GM21423 (cell line): ENCODE measurements around the gene PDCD11.
"Not testable (repeated sequence)": the region's sequence is repeated elsewhere in the genome, so short reads cannot be mapped to it uniquely, and the experiment has no call there.

Experiments
- ATAC-seq: cut with Tn5 transposase; IDR thresholded peaks from one replicate; pipeline ENCODE4 v1.9.1; 2021; ENCODE audit warnings: mild to moderate bottlenecking, moderate library complexity; ENCODE audit not compliant: unreplicated experiment

PDCD11 gene

GRCh38 chr10:103415581-103415980 is 19.2 kb downstream of the PDCD11 start:
- no peak for ATAC-seq

- ATAC-seq = no peak
Measured at GRCh38 chr10:103416436-103417147, 20.2 kb downstream of the PDCD11 start.

GRCh38 chr10:103417148-103417469 is 20.7 kb downstream of the PDCD11 start:
- not testable (repeated sequence) for ATAC-seq

DNA sequence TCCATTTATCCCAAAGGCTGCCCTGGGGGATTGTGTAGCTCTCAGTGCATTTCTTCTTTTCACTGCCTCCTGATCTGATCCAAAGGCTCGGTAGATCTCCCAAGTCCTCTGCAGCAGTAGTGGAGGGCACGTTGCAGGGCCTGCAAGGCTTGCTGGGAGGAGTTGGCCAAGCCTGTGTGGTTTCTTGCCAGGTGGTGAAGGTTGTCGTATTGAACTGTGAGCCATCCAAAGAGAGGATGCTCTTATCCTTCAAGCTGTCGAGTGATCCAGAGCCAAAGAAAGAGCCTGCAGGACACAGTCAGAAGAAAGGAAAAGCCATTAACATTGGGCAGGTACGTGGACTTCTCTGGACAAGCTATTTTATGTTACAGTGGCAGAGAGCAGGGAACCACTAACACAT is 21.2 kb downstream of the PDCD11 start:
- no peak for ATAC-seq

GRCh38 chr10:103419101-103419500 is 22.7 kb downstream of the PDCD11 start:
- no peak for ATAC-seq

DNA sequence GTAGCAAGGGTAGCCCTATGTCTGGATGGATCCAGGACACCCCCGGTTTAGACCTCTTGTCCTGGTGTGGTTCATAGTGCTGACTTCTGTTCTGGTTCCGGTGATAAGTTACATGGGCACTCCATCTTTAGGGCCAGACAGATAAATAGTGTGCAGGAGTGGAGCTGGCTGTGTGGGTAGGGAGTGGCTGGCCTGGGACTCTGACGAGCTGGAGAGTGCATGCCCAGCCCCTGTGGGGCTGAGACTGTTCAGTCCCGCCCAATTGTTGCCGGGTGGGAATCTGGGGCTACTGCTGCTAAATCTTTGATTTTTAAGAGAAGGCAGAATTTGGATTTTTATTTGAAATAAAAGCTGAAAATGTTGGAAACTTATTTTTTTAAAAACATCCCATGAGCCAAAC is 27.3 kb downstream of the PDCD11 start:
- no peak for ATAC-seq

GRCh38 chr10:103427866-103428265 is 31.4 kb downstream of the PDCD11 start:
- ATAC-seq = no peak

DNA sequence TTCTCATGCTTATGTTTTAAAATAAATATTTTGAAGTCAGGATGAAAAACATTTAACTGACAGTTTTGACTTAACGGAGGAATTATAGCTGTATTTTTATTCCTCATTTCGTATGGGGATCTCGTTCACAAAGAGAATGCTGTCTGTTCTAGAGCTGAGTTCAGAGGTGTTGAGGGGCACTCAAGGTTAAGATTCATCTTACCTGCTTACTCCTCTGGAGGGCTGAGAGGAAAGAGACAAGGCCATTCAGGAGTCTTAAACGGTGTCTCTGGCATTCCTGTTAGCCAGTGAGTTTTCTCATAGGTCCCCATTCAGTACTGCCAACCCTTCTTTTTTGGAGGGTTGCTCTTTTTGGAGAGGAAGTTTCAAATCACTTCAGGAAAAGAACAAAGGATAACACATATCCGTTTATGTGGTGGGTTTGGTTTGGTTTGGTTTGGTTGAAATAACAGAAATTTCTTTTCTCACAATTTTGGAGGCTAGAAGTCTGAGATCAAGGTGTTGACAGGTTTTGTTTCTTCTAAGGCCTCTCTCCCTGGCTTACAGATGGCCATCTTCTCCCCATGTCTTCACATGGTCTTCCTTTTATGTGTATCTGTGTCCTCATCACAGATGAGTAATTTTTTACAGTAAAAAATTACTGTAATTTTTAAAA is 32.7 kb downstream of the PDCD11 start:
- ATAC-seq = no peak

GRCh38 chr10:103429647-103430046 is 33.2 kb downstream of the PDCD11 start:
- ATAC-seq = no peak

DNA sequence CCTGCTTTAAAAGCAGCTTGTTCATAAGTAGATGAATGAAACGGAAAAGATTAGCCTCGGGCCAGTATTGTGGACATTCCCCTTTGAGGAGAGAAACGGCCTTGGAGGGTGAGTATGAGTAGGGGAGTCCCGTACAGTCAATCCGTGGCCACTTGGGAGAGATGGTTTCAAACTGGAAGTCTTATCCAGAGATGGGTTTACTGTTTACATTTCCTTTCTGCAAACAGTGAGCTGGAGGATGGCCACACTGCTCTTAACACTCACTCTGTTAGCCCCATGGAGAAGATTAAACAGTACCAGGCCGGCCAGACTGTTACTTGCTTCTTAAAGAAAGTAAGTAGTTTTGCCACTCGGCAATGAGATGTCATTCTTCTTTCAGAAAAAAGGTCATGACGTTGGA is 35.5 kb downstream of the PDCD11 start:
- ATAC-seq = no peak

- no peak for ATAC-seq
Measured at GRCh38 chr10:103433858-103434257, 37.4 kb downstream of the PDCD11 start.

DNA sequence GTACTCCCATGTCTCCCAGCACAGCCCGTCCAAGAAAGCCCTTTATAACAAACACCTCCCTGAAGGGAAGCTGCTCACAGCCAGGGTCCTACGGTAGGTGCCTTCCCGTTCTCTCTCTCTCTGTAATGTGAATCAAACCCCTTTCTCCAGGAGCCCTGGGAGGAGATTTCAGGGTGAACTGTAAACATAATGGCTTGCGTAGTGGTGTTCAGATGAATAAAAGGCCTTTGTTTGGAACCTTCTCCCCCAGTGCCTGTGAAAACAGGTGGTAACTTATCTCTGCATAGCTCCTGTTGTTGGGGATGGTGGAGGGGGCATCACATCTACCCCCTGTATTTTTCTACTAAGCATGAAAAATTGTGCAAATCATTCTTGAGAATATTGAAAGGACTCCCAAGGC is 43.4 kb downstream of the PDCD11 start:
- no peak for ATAC-seq

GRCh38 chr10:103440416-103440815 is 44.0 kb downstream of the PDCD11 start:
- no peak for ATAC-seq

DNA sequence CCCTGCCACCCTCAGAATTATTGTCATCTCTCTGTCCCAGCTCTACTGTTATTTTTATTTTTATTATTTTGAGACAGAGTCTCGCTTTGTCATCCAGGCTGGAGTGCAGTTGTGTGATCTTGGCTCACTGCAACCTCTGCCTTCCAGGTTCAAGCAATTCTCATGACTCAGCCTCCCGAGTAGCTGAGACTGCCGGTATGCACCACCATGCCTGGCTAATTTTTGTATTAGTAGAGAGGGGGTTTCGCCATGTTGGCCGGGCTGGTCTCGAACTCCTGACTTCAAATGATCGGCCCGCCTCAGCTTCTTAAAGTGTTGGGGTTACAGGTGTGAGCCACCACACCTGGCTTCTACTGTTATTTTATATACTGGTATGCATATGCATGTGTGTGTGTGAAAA is 44.8 kb downstream of the PDCD11 start:
- no peak for ATAC-seq

- no peak for ATAC-seq
Measured at GRCh38 chr10:103441611-103442010, 45.2 kb downstream of the PDCD11 start.

- ATAC-seq = no peak
Measured at GRCh38 chr10:103442031-103442461, 45.6 kb downstream of the PDCD11 start.

DNA sequence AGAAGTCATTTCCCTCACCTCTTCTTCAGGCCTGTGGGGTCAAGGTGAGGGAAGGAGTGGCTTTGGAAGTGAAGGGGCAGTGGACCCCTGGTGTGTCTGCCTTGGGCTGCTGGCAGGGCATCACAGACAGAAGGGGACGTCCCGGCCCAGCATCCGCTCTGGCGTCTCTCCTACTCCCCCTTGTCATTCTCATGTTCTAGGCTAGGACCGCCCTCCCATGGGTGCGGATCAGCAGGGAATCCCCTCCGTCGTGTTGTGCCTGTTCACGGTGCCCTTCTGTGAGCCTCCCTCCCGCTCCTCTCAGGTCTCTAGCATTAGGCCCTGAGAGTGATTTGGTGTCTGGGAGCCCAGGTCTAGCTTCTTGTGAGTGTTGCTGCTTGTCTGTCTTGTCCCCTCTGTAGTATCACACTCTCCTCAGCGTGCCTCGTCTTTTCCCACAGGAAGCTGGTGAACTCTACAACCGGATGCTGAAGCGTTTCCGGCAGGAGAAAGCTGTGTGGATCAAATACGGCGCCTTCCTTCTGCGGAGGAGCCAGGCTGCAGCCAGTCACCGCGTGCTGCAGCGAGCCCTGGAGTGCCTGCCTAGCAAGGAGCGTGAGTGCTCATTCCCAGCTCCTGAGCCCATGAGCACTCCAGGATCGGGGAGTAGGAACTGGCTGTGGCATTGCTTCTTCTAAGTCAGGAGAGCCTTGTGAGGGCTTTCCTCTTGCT is 47.2 kb downstream of the PDCD11 start:
- ATAC-seq = no peak

DNA sequence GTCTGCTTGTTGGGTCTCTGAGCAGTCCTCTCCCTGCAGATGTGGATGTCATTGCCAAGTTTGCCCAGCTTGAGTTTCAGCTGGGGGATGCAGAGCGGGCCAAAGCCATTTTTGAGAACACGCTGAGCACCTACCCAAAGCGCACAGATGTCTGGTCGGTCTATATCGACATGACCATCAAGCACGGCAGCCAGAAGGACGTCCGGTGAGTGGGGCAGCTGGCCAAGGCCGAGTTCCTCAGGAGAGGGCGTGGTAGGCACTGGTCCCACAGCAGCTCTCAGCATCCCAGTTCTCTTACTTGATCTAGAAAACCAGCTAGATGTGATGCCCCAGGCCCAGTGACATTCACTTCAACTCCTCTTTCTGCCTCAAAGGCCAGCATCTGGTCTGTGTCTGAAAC is 48.1 kb downstream of the PDCD11 start:
- no peak for ATAC-seq

DNA sequence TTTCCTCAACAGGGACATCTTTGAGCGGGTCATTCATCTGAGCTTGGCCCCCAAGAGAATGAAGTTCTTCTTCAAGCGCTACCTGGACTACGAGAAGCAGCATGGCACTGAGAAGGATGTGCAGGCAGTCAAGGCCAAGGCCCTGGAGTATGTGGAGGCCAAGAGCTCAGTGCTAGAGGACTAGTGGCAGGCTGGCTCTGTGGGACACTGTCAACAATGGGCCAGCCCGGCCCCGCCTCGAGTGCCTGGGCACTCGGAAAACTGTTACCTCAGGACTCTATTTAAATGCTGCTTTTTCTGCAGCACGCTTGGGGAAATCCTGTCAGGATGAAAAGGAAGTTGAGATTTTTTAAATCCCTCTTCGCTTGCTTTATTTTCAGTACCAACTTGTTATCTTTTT is 48.9 kb downstream of the PDCD11 start:
- no peak for ATAC-seq

DNA sequence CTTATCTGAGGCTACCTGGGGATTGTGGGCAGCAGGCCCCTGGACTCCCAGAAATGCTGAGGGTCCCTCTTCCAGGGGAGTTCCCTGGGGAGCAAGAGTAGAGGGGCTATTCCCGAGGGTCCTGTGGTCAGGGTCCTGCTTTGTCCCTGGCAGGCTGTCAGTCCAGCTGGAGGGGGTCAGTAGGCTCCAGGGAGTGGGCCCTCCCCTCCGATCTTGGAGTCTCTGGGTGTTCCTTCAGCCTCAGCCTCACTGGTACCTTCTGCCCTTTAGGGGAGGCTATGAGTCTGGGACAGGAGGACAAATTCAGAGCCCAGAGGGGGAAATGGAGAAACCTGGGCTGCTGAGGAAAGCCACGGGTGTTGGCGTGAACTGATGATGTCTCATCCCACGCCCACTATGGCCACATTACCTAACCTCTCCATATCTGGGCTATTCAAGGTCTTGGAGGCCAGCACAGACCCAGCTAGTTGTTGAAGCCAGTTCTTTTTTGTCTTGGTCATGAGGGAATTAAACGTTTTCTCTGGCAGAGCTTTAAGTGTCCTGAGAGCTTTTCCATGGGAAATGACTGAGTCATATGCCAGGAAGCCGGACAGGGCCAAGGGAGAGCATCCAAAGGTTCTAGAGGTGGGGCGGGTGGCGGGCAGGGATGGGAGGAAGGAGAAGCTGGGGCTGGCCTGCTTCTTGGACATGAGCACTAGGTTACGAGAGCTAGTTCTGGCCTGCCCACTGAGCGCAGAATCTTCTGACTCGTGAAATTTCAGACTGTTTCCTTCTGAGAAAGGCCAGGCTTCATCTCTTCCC is 49.5 kb downstream of the PDCD11 start:
- ATAC-seq = no peak

GRCh38 chr10:103447187-103447586 is 50.8 kb downstream of the PDCD11 start:
- no peak for ATAC-seq
